GM19035 (cell line): ENCODE results near the gene DISC1.

Experiments used
- ATAC-seq: cut with Tn5 transposase; IDR thresholded peaks from one replicate; pipeline ENCODE4 v1.9.1; 2021; ENCODE audit not compliant: unreplicated experiment

Gene DISC1

GRCh38 chr1:231842441-231842840 lies 215.9 kb downstream of the DISC1 start:
- no peak for ATAC-seq

- no peak for ATAC-seq
These were observed 218.5 kb downstream of the DISC1 start for GRCh38 chr1:231844986-231845502.

- no peak for ATAC-seq
These were observed 221.2 kb downstream of the DISC1 start for GRCh38 chr1:231847612-231848397.

- no peak for ATAC-seq
These were observed 223.4 kb downstream of the DISC1 start for GRCh38 chr1:231849981-231850380.

GRCh38 chr1:231850786-231851185 lies 224.2 kb downstream of the DISC1 start:
- no peak for ATAC-seq

- no peak for ATAC-seq
These were observed 227.1 kb downstream of the DISC1 start for GRCh38 chr1:231853588-231854207.

GRCh38 chr1:231855361-231855760 lies 228.8 kb downstream of the DISC1 start:
- ATAC-seq, result no peak

- no peak for ATAC-seq
These were observed 229.3 kb downstream of the DISC1 start for GRCh38 chr1:231855926-231856325.

GRCh38 chr1:231856426-231856825 lies 229.8 kb downstream of the DISC1 start:
- no peak for ATAC-seq

- ATAC-seq, result no peak
These were observed 230.3 kb downstream of the DISC1 start for GRCh38 chr1:231856894-231857293.

GRCh38 chr1:231857609-231858135 lies 231.1 kb downstream of the DISC1 start:
- ATAC-seq, result no peak

- ATAC-seq, result no peak
These were observed 233.9 kb downstream of the DISC1 start for GRCh38 chr1:231860221-231861088.

- ATAC-seq, result no peak
These were observed 235.2 kb downstream of the DISC1 start for GRCh38 chr1:231861541-231862481.

- no peak for ATAC-seq
These were observed 236.0 kb downstream of the DISC1 start for GRCh38 chr1:231862611-231863010.

GRCh38 chr1:231865331-231865730 lies 238.7 kb downstream of the DISC1 start:
- ATAC-seq, result no peak

GRCh38 chr1:231866392-231867331 lies 240.1 kb downstream of the DISC1 start:
- no peak for ATAC-seq

GRCh38 chr1:231867607-231868006 lies 241.0 kb downstream of the DISC1 start:
- no peak for ATAC-seq

- no peak for ATAC-seq
These were observed 242.8 kb downstream of the DISC1 start for GRCh38 chr1:231869364-231869763.

GRCh38 chr1:231871471-231871870 lies 244.9 kb downstream of the DISC1 start:
- no peak for ATAC-seq
